ENCODE measurements around the gene FHDC1.
A peak's percentile ranks its signal among the peaks of the same experiment; 100 is the strongest.

FHDC1 gene

DNA sequence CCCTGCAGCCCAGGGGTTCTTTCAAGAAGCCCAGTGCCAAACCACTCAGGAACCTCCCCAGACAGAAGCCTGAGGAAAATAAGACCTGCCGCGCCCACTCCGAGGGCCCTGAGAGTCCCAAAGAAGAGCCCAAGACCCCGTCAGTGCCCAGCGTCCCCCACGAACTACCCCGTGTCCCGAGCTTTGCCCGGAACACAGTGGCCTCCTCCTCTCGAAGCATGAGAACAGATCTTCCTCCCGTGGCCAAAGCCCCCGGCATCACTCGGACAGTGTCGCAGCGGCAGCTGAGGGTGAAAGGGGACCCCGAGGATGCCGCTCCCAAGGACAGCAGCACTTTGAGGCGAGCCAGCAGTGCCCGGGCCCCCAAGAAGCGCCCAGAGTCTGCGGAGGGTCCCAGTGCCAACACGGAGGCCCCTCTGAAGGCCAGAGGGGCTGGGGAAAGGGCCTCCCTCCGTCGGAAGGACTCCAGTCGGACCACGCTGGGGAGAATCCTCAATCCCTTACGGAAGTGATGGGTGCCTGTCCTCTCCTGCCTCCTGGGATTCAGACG, 40.2 kb downstream of the FHDC1 start:
- DNase-seq, result no peak

DNA sequence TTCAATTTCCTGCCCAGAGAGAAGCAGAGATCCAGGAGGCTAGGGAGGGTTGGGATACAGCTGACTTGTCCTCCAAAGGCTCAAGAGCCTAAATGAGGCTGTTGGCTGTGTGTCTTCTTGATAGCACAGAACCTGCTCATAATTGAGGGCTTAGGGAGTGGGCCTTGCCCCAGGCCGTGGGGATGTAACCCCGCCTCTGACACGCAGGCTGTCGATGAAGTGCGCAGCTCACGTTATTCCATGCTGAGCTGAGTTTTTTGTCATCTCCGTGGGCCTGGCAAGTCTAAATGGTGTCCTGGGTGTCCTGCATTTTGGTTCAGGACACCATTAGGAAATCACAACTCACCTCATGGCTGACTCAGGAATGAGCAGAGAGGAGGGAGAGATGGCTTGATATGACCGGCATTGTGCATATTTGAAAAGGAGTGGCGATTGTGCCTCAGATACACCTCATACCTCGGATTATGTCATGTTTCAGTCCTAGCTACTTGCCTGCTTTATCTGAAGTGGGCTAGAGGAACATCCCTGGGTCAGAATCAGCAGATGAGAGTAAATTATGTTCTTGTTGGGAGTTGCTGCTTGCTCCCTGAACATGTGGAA, 43.7 kb downstream of the FHDC1 start:
- no peak for DNase-seq

GRCh38 chr4:152981278-152981677, 45.2 kb downstream of the FHDC1 start:
- no peak for DNase-seq

DNA sequence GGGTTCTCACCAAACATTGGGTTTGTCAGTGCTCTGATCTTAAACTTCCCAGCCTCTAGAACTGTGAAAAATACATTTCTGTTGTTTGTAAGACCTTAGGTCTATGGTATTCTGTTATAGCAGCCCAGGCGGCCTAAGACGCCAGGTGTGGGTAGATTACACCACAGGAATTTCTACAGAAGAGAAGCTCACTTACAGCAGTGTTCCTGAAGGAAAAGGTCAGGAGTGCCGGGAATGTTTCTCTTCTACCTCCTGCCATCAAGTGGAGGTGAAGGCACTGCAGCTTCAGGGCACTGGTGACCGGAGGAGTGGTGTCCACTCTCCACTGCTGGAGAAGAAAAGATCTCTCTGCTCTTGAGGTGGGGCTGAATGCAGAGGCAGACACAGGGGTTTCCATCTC, 45.7 kb downstream of the FHDC1 start:
- DNase-seq, result no peak

GRCh38 chr4:152983221-152983620, 47.1 kb downstream of the FHDC1 start:
- DNase-seq, result no peak

DNA sequence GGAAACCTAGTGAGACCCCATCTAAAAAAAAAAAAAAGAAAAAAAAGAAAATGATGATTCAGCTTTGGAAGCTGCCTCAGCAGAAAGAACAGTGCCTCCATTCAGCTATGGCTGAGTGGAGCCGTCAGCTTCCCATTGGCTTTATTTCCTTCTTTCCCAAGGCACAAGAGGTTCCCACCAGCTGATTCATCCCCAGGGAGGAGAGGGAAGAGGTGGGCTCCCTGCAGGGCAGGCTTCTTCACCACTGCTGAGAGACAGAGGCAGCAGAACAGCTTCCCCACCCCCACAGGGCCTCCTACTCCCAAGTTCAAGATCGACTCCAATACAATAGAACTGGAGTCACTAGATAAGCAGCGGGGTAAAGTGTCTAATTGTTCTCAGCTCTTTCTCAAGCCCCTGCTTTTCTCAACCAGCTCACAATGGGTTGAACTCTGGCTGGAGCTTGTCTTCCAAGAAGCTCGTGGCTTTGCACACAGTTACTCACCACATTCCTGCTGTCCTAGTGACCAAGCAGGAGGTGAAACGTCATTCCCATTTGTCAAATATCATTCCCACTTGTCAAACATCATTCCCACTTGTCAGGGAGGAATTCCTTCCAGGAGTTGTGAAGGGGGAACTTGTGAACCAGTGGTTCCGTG, 47.8 kb downstream of the FHDC1 start:
- DNase-seq, result peak in 19 of 51 donors; percentile 4 to 54 (median 19)

DNA sequence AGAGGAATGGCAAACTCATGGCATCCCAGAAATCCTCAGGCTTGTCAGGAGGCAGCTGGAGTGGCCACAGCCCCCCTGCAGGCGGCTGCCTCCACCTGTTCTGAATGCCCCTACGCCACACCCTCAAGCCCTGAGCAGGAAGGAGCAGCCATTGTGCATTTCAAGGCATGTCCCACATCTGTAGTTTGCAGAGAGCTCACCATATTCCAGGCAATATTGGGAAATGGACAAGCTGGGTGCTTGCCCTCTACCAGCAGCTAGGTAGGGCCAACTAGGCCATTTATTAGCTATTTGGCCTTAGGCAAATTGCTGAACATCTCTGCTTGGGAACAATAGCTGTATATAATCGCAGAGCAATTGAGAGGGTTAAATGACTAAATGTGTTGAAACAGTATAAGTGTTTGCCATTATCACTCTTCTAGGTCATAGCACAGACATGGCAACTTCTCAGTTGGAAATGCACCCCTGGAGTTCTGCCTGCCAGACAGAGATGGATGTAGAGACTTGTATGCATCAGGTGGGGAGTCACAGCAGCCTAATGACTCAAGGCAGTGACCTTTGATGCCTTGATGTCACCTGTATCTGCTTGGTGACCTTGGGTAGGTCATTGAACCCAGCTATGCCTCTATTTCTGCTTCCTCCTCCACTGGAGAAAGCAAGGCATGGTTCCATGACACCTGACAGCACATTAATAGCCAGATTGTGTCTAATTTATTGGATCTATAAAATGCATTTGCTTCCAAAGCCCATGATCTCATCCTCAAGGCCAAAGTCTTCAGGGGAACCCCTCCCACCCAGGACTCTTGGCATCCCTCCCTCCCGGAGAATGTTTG, 52.8 kb downstream of the FHDC1 start:
- no peak for DNase-seq

- DNase-seq, result no peak
Observed at GRCh38 chr4:152989554-152989970, 53.4 kb downstream of the FHDC1 start.

DNA sequence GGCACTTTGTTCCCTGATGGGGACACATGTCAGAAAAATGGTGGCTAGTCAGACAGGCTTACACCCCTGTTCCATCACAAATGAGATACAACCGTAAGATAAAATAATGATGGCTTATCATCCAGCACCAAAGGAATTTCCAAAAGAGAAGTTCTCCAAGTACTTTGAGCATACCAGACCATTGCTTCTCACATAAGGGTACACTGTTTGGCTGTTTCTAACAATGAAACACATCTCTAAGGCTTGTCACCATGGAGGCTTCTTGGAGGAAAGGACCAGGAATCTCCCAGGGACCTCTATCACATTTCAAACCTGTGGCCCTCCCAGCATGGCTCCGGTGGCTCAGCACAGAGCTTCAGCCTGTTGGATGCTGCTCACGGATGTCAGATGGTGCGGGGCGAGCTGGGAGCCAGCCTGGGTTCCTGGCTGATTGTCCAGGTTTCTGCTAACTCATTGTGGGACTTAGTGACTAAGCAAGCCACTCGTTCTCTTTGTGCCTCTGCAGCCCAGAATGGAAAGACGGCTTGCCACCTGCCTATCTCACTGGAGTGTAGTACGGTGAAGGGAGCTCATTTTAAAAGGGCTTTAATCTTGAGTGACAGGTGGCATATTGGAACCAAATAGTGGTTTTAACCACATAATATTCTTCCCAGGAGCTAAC, 54.5 kb downstream of the FHDC1 start:
- peak in 7 of 51 donors; percentile 2 to 37 (median 18) for DNase-seq

DNA sequence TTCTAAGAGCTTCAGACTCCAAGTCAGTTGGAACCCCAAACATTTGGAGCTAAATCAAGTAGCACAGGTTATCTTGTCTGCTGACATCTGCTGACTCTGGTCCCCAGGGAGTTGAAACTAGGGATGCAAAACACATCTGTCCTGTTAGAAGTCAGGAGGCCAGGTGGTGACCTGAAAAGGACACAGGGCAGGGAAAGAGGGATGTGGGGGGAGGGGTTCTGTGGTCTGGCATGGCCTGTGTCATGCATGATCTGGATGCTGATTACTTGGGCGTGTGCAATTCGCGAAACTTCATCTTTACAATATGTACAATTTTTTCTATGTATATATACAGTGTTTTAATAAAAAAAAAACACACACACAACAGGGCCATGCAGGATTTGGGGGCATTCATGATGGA, 55.3 kb downstream of the FHDC1 start:
- DNase-seq, result no peak

DNA sequence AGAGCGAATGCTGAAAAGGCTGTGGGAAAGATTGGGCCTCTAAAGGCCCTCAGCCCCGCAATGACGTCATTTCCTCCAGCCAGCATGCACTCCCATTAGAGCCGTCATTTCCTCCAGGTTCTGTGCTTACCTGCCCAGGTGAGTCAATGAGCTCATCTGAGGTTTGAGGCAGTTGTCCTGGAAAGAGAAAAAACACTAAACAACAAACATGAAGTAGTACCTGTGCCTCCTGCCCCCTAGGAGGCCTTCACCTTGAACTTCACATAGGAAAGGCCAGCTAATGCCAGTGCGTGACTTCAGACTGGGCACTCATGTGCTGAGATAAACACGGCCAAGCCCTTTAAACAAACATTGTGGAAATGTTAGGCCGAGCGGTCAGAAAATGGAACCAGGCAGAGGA, 55.9 kb downstream of the FHDC1 start:
- no peak for DNase-seq

DNA sequence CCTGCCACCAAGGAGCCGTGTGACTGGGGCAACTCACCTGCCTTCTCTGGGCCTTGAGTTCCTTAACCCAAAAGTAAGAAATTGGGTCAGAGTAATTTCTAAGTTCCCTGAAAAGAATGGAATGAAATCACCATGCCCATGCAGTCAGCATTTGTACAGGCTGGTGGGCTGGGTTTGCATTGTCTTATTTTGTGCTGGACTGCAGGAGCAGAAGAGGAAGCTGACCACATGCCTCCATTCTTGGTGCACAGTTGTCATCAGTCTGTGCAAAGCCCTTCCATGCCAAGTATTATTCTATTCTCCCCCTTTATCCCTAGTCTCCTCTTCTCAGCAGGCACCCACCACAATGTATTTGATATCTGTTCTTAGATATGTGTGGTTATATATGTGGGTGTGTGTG, 56.3 kb downstream of the FHDC1 start:
- DNase-seq, result no peak

- no peak for DNase-seq
Observed at GRCh38 chr4:152994038-152994437, 57.9 kb downstream of the FHDC1 start.

- peak in 14 of 51 donors; percentile 2 to 18 (median 10) for DNase-seq
Observed at GRCh38 chr4:152996111-152996571, 60.0 kb downstream of the FHDC1 start.

DNA sequence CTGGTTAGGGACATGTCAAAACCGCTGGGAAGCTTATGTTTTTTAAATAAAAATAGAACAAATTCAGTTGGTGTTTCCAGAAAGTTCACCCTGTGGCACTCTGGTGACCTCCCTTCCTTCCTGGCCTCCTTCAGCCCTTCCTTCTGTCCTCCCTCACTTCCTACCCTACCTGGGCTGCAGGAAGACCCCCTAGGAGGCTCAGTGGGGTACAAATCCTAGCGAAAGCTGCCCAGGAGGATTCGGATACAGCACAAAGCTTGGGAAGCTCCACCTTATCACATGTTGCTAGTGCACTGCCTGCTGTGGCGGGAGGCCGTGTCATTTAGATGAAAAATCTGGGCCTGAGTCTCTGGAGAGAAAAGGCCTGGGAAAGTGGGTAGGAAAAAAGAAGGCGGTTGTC, 60.5 kb downstream of the FHDC1 start:
- no peak for DNase-seq

- DNase-seq, result no peak
Observed at GRCh38 chr4:152997288-152997687, 61.2 kb downstream of the FHDC1 start.

- DNase-seq, result no peak
Observed at GRCh38 chr4:152997771-152998487, 61.8 kb downstream of the FHDC1 start.

- no peak for DNase-seq
Observed at GRCh38 chr4:152998861-152999260, 62.7 kb downstream of the FHDC1 start.

GRCh38 chr4:152999346-153000075, 63.4 kb downstream of the FHDC1 start:
- no peak for DNase-seq

GRCh38 chr4:153000076-153000420, 63.9 kb downstream of the FHDC1 start:
- no peak for DNase-seq
